GM23248 (cell line): ENCODE data around the gene SRSF12.

ENCODE experiments used
- EZH2 ChIP-seq: fragments of 200-600 bp; sonication (generic); IDR thresholded peaks from 2 replicates; pipeline ENCODE4 v1.6.1; 2018; ENCODE audit warnings: antibody characterized with exemption, mild to moderate bottlenecking; ENCODE audit not compliant: insufficient read depth, poor library complexity, severe bottlenecking
- EZH2phosphoT487 ChIP-seq: fragments of 200-600 bp; sonication (generic); IDR thresholded peaks from 2 replicates; pipeline ENCODE4 v1.6.1; 2018; ENCODE audit warnings: antibody characterized with exemption, moderate library complexity, mild to moderate bottlenecking, low read depth; ENCODE audit not compliant: insufficient read depth

GRCh38 chr6:89116702-89117101 is 1.2 kb downstream of the SRSF12 start:
- TF ChIP-seq EZH2 = no peak
- no peak for TF ChIP-seq EZH2phosphoT487
